GM18526 (cell line): ENCODE results near the gene RGS1.

ENCODE experiments used
- POLR2A ChIP-seq: IDR thresholded peaks from 3 replicates; pipeline ENCODE4 v1.6.1; 2011; ENCODE audit not compliant: insufficient read length; ENCODE audit errors: extremely low read depth

Gene RGS1

DNA sequence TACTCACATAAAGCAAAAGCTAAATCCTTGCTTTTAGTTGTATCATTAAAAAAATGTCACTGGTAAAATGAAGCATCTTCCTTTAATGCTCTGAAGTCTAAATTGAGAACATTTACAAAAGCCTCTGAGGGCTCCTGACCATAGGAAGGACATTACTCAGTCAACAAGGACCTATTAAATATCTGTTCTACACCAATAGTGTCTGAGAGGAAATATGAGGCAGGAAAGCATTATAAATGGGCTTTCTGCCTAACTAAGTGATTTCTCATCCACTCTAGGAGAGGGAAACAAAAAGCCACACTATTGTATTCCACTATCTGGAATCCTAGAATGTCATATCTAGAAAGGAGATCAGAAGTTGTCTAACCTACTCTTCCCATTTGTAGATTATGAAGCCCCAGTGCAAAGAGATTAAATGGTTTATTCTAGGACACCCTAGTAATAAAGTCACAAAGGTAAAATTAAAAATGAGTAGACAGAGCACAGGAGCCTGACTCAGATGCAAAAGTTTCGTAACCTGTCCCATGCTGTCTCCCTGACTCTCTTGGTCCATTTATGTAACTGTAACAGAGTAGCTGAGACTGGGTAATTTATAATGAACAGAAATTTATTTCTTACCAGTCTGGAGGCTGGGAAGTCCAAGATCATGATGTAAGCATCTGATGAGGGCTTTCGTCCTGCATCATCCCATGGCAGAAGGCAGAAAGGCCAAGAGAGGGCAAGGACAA, 17.6 kb downstream of the RGS1 start:
- TF ChIP-seq POLR2A = no peak

DNA sequence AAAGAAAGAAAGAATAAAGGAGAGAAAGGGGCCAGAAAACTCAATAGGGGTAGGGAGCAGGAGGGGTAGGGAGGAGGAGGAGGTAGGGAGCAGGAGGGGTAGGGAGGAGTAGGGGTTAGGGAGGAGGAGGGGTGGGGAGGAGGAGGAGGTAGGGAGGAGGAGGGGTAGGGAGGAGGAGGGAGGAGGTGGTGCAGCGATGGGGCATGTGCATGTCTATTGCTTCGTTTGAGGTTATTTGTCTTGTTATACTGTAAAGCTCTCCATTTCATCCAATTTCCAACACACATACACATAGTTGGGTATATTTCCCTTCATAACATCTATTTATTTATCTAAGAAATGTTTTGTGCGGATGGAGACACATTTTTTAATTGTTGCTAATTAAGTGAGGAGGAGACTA, 19.7 kb downstream of the RGS1 start:
- TF ChIP-seq POLR2A = no peak

DNA sequence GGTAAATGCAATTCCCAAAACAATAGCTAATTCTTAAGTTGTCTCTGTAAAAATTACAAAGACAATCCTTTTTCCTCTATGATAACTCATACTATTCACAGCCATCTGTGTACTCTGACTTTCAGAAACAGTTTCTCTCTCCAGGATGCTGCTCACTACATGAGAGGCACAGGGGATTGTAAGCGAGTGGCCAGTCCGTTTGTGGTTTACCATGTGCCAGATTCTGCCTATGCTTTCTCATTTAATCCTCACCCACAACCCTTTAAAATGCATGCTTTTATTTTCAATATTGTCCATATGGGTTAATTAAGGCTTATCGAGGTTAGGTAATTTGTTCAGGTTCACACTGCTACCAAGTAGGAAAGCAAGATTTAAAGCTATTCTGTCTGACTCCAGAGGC, 23.0 kb downstream of the RGS1 start:
- no peak for TF ChIP-seq POLR2A

DNA sequence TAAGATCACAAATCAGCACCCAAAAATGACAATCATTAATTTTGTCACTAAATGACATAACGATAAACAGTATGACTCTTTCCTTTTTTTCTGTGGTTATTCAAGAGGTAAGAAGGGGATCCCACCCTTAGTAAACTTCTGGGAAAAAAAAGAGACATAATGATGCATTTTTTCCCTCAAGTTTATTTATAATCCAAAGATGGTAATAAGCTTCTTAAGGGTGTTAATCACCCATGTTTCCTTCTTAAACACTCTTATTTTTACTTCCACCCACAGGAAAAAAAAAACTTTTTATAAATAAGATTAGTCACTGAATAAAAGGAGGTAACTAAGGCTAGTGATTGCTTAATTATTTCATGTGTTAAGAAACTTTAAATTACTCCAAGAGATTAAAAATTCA, 24.7 kb downstream of the RGS1 start:
- TF ChIP-seq POLR2A = no peak

DNA sequence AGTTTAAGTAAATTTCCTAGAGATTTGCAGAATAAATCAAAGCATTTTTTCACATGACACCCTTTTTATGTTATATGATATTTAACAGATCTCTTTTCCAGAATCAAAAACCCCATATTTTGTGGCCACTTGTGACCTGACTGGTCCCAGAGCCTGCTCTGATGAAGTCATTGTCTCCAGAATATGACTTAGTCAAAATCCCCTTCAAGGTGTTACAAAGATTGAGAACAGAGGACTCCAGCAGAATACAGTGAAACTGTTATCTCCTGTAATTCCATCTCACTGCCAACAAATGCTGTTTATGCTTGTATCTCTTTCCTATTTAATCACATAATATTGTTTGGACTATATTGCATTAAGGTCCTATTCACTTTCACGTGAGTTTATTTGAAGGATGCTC, 25.6 kb downstream of the RGS1 start:
- no peak for TF ChIP-seq POLR2A

DNA sequence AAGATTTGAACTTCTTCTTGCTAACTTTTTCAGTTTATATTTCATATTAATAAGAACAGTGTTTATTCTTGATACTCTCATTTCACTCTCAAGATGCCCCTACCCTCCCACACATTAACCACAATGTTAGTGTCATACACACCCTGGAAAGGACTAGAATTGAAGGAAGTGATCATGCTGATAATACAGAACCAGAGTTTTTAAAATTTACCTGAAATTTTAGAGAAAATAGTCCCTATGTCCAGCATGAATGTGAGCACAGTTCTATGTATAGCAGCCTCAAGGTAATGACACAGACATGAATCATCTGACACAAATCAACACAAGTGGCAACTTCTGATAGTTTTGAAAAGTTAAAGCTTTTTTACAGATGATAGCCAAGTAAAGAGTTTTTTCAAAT, 26.0 kb downstream of the RGS1 start:
- no peak for TF ChIP-seq POLR2A

DNA sequence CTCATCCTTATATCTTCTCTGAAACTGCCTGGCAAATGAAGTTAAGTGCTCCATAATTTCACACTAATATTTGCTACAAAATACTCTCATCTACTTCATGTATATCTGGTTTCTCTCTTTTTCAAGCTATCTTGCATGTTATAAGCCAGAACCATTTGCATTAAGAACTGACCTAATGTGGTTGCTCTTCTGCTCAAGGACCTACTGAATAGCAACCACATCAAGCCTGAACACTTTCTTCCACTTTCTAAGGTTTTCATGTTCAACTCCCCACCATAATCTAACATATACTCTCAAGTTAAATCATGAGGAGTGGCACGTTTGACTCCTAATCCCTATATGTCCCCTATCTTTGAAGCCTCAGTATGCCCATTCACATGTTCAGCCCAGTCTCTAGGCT, 27.2 kb downstream of the RGS1 start:
- TF ChIP-seq POLR2A = no peak

DNA sequence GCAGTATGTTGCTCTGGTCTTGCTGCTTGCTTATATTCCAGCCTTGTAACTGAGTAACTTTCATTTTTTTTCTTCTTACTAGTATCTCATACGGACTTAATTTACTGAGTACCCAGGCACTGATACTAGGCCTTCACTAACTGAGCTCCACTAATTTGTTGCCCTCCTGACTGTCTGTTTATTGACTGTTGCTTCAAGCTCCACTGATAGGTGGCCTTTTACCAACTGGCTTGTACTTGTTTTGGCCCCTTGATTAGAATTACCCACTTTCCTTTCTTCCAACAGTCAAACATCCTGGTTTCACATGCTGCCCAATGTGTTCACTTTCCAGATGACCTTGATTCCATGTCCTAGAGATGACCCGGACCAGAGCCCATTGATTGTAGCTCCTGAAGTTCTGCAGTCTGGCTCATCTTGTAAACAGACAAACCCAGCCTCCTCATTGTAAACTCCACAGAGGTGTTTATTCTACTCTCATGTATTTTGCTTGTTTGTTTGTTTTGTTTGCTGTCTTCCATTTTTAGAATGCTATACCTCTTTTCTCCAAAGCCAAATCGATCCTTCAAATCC, 27.7 kb downstream of the RGS1 start:
- no peak for TF ChIP-seq POLR2A

DNA sequence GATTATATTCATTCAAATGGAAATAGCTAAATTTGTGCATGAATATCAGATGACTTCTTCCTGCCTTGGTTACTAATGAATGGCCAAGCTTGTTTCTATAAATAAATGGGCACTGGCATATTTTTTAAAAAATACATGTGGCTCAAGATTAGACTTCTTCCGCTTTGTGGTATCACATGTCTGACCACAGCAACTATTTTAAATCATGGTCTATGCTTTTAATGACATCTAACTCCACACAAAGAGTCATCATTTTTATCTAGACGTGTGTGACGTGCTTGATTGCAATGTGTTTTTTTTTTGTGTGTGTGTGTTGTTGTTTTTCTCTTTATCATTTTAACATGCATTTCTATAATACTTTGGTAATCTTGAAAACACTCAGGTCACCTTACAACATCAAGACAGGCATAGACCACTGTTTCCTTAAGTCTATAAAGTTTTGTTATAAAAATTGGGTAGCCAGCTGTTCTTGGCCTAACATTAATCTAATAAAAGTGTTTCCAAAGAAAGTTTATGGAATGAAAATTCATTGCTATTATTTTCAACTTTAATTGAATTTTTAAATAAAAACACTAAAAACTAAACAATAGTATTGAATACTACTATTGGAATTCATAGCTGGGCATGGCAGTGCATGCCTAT, 29.5 kb downstream of the RGS1 start:
- TF ChIP-seq POLR2A = no peak

DNA sequence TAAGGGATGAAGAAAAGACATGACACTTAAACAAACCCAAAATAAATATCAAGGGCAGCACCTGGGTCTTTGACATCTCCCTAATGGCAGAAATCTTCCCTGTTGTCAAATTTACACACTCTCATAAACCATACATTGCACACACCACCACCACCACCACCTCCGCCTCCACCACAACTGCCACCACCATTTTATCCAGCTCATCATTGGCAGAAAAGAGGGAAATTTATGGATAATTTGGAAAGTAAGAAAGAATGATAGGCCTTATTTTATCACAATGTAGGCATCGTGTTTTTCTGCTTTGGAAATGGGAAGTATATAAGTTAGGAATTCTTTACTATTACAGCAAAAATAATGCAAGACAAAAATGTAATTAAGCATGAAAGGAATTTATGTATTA, 33.1 kb downstream of the RGS1 start:
- no peak for TF ChIP-seq POLR2A

DNA sequence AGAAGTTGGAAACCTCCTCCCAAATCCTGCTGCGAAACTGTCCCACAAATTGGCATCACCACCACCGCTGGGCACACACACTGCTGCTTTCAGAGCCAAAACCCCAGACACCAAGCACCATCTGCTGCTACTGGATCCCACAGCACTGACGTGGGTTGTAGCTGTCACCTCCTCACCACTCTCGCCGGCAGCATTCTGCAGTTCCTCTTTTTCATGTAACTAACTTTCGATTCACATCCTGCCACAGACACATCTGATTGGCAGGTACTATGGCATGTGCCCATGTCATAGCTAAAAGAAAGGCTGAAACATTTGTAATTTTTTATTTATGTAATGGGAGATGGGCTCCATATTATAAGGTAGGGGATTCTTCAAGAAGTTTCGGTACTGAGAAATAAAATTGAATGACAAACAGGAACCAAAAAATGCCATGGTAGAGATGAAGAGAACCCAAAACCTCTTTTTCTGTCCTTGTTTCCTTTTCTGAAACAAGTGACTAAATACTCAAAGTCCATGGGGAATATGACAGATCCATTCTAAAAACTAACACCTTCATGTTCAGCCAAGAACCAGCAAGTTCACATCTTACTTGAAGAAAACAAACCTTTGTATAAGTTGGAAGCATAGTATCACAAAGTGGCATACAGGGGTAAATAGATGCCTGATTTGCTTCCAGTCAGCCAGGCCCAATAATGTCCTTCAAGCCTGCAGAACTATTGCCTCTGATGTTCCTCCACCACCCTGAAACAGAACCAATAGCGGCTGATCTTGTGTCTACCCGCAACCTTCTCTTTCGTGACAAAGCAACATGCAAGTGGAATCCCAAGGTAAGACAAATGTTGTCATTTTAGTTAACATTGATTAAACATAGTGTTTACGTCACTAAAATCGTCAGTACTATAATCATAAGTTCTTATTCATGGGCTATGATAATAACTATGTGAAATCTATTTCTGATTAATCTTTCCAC, 33.8 kb downstream of the RGS1 start:
- TF ChIP-seq POLR2A = no peak

DNA sequence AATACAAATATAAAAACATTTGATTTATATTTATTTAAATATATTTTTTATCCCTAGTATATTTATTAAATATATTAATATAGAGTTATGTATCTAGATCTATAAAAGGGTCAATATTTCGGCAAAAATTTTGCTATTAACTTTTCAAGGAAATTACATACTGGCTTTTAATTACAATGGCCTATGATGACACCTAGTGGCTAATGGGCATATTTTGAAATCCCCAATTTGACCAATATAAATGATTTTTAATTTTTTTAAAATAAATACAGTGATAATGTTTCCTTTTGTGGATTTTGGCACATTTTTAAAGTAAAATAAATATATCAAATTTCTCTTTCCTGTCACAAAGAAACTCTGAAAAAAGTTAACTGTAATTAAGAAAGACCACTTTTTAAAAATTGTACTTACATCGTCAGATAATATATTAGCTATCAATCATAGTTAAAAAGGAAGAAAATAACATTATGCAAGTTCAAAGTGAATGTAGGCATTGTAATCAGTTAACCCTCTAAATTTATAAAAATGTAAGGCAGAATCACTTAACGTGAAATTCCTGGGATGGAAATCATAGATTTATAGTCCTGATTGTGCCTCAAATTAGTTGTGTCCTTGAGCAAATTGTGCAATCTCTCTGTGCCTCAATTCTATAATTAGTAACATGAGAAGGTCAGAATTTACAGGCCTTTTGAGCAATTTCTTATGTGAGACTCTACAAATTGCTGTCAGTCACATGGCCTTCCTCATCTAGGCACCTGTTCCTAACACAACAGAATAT, 34.7 kb downstream of the RGS1 start:
- no peak for TF ChIP-seq POLR2A

DNA sequence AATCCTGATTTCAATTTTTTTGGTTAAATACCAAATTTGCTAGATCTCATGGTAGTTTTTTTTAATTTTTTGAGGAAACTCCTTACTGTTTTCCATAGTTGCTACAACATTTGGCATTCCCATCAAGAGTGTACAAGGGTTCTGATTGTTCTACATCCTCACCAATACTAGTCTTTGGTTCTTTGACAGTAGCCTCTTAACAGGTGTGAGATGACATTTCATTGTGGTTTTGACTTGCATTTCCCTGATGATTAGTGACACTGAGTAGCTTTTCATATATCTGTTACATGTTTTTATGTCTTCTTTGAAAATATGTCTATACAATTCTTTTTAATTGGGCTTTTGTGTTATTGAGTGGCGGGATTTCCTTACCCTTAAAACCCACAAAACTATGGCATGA, 39.5 kb downstream of the RGS1 start:
- TF ChIP-seq POLR2A = no peak

DNA sequence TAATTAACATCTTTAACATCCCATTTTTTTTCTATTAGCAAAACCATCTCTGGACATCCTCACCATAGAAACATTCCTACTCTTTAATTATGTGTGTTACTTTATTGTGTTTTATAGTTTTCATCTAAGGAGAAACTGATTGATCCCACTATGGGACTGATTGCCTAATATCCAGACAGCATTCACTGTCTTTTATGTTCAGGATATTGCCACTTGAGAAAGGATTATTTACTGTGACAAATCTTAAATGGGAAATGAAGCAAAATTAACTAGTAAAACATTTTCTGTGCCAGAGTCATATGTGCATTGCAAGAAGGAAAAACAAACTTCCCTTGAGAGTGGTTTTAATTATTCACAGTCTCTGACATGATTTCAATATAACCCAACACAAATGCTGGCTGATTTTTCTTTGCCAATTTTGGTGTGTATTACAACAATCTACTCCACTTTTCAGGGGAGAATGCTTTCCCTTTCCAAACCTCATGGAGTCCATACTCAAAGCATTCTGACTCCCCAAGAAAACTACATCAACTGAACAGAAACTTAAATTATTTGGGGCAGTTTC, 44.6 kb downstream of the RGS1 start:
- no peak for TF ChIP-seq POLR2A

DNA sequence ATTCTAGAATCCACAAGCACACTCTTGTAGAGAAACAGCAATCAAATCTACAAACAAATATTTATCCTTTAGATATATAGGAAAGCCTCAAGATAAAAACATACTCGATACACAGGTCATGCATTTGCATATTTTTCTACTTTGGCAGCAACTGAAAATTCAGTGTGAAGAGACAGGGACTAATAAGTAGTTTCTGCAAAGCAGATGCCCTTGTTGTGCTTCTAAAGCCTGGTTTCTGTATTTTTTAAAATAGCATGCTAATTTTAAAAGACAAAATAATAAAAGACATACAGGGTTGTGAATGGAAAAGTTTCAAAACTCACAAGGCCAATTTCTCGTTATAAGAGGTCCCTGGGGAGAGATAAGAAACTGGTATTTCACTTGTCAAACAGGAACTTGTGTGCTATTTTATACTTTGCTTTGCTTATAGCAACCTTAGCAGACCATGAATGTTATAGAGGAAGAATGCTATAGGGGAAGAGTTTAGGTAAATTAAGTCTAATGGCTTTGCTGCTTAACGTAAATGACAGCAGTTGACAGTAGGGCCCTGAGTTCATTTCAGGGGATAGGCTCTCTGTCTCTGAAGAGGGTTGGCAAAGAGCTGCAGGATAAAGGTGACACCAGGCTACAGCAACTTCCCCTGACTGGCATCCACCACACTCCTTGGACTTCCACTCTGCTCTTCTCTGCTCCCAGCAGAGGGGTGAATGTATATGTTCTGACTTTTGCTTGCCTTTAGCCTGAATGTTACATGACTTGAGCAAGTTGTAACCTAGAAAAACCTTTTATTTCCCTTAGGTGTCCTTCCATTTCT, 51.0 kb downstream of the RGS1 start:
- TF ChIP-seq POLR2A = no peak
